Ectodermal cell (in vitro differentiated cells): Measurements from ENCODE around the gene RAB5B.
"Not testable (repeated sequence)": the region's sequence is repeated elsewhere in the genome, so short reads cannot be mapped to it uniquely, and the experiment has no call there.

Experiments used
- H3K27ac ChIP-seq: 2 replicates; pipeline ENCODE4 v1.7.0; 2013; ENCODE audit warnings: mild to moderate bottlenecking, low read depth, low read length; ENCODE audit not compliant: insufficient read depth, poor library complexity, severe bottlenecking
- H3K27me3 ChIP-seq: 2 replicates; pipeline ENCODE4 v1.7.0; 2013; ENCODE audit warnings: mild to moderate bottlenecking, low read length; ENCODE audit not compliant: insufficient read depth, control insufficient read depth, poor library complexity, severe bottlenecking
- H3K36me3 ChIP-seq: one replicate; pipeline ENCODE4 v1.7.0; 2013; ENCODE audit warnings: low read length; ENCODE audit not compliant: control insufficient read depth, insufficient read depth
- H3K4me1 ChIP-seq: one replicate; pipeline ENCODE4 v1.7.0; 2013; ENCODE audit warnings: low read length; ENCODE audit not compliant: control insufficient read depth, insufficient read depth
- H3K4me3 ChIP-seq: 2 replicates; pipeline ENCODE4 v1.7.0; 2013; ENCODE audit warnings: low read depth, low read length, control low read depth; ENCODE audit not compliant: insufficient read depth
- H3K9me3 ChIP-seq: 2 replicates; pipeline ENCODE4 v1.7.0; 2013; ENCODE audit warnings: mild to moderate bottlenecking, low read length, moderate library complexity; ENCODE audit not compliant: control insufficient read depth
- WGBS, 2 experiments: methylation state at CpG; one replicate each; pipeline ENCODE4 v1.1.7; 2013; ENCODE audit warnings: missing lambda C conversion rate in 2 of 2; 5-methylcytosine and 5-hydroxymethylcytosine counted together

RAB5B gene

GRCh38 chr12:55966408-55967281 lies 7.2 kb upstream of the RAB5B start, which contains the start of gene CDK2:
CDK2 (plus strand) TSS chr12:55966830; CDS start chr12:55967009, 179 bp downstream.
- Histone ChIP-seq H3K4me1 (peaks cover 12% of the 10 kb centered on the region), H3K27ac (peak within 1 kb of the TSS; percentile 67), H3K36me3 (peaks cover 6% of the 10 kb centered on the region), H3K4me3 (peak within 1 kb of the TSS; percentile 87), H3K9me3 (no peaks in the 10 kb centered on the region), H3K27me3 (no peaks in the 10 kb centered on the region)
- 0 to 1% methylated on average over 45 of the region's 45 CpGs for WGBS, 2 experiments

- Histone ChIP-seq H3K4me3 (no peak overlapping the region), H3K27me3 (no peaks in the 10 kb centered on the region), H3K27ac (no peak overlapping the region), H3K36me3 (peaks cover 6% of the 10 kb centered on the region), H3K9me3 (no peaks in the 10 kb centered on the region), H3K4me1 (peaks cover 12% of the 10 kb centered on the region)
- WGBS, 2 experiments, result 91 to 93% methylated on average over 4 of the region's 4 CpGs
These were observed 4.5 kb upstream of the RAB5B start for GRCh38 chr12:55969356-55969755.

GRCh38 chr12:55970775-55971174 lies 3.1 kb upstream of the RAB5B start:
- Histone ChIP-seq H3K27ac (no peak overlapping the region), H3K9me3 (no peaks in the 10 kb centered on the region), H3K27me3 (no peaks in the 10 kb centered on the region), H3K4me1 (peaks cover 10% of the 10 kb centered on the region), H3K4me3 (no peak overlapping the region), H3K36me3 (peaks cover 6% of the 10 kb centered on the region)
- WGBS, 2 experiments, result 91 to 95% methylated on average over 7 of the region's 7 CpGs

GRCh38 chr12:55972042-55972441 lies 1.8 kb upstream of the RAB5B start:
- peaks cover 10% of the 10 kb centered on the region for H3K4me1 ChIP-seq
- H3K4me3 ChIP-seq, result no peak overlapping the region
- peaks cover 6% of the 10 kb centered on the region for H3K36me3 ChIP-seq
- H3K9me3 ChIP-seq, result no peaks in the 10 kb centered on the region
- no peak overlapping the region for H3K27ac ChIP-seq
- H3K27me3 ChIP-seq, result no peaks in the 10 kb centered on the region
- WGBS, 2 experiments, result 85 to 92% methylated on average over 2 to 3 of the region's 3 CpGs

- Histone ChIP-seq H3K4me3 (no peak overlapping the region), H3K27ac (no peak overlapping the region), H3K9me3 (no peaks in the 10 kb centered on the region), H3K27me3 (no peaks in the 10 kb centered on the region), H3K36me3 (peaks cover 6% of the 10 kb centered on the region), H3K4me1 (peaks cover 9% of the 10 kb centered on the region)
- 100% methylated on average over 1 of the region's 1 CpG; no CpG with 5 or more reads in 1 of the 2 experiments for WGBS, 2 experiments
These were observed 1.4 kb upstream of the RAB5B start for GRCh38 chr12:55972456-55972855.

GRCh38 chr12:55972911-55973598 lies 823 bp upstream of the RAB5B start:
- no peaks in the 10 kb centered on the region for H3K9me3 ChIP-seq
- peaks cover 4% of the 10 kb centered on the region for H3K4me1 ChIP-seq
- peak overlapping the region; percentile 29 for H3K4me3 ChIP-seq
- 27 to 28% methylated on average over 18 of the region's 18 CpGs for WGBS, 2 experiments
- no peak overlapping the region for H3K27ac ChIP-seq
- H3K27me3 ChIP-seq, result no peaks in the 10 kb centered on the region
- H3K36me3 ChIP-seq, result peaks cover 6% of the 10 kb centered on the region

- WGBS, 2 experiments, result 0 to 1% methylated on average over 15 of the region's 15 CpGs
- H3K27ac ChIP-seq, result peak overlapping the region; percentile 61
- H3K4me3 ChIP-seq, result peak overlapping the region; percentile 88
- H3K36me3 ChIP-seq, result peaks cover 13% of the 10 kb centered on the region
- H3K27me3 ChIP-seq, result no peaks in the 10 kb centered on the region
- no peaks in the 10 kb centered on the region for H3K9me3 ChIP-seq
- peaks cover 4% of the 10 kb centered on the region for H3K4me1 ChIP-seq
These were observed 441 bp downstream of the RAB5B start for GRCh38 chr12:55974308-55974730.

GRCh38 chr12:55978393-55978792 lies 4.5 kb downstream of the RAB5B start:
- Histone ChIP-seq H3K27ac (no peak overlapping the region), H3K4me1 (peaks cover 4% of the 10 kb centered on the region), H3K27me3 (no peaks in the 10 kb centered on the region), H3K4me3 (no peak overlapping the region), H3K36me3 (peaks cover 7% of the 10 kb centered on the region), H3K9me3 (no peaks in the 10 kb centered on the region)
- WGBS, 2 experiments, result 92 to 96% methylated on average over 7 of the region's 7 CpGs

GRCh38 chr12:55979069-55979468 lies 5.2 kb downstream of the RAB5B start:
- Histone ChIP-seq H3K4me1 (peaks cover 4% of the 10 kb centered on the region), H3K27ac (no peak overlapping the region), H3K4me3 (no peak overlapping the region), H3K9me3 (no peaks in the 10 kb centered on the region), H3K36me3 (peaks cover 7% of the 10 kb centered on the region), H3K27me3 (no peaks in the 10 kb centered on the region)
- WGBS, 2 experiments, result 96 to 98% methylated on average over 3 of the region's 3 CpGs

- WGBS, 2 experiments, result 69 to 75% methylated on average over 4 of the region's 5 CpGs
These were observed 8.0 kb downstream of the RAB5B start for GRCh38 chr12:55981882-55982281.

More at GRCh38 chr12:55981882-55982281, 8.0 kb downstream of the RAB5B start:
- H3K27me3 ChIP-seq, H3K36me3 ChIP-seq, H3K9me3 ChIP-seq, H3K4me1 ChIP-seq, H3K27ac ChIP-seq, H3K4me3 ChIP-seq: not testable (repeated sequence)
